Tibial nerve (tissue), 4 donors: Measurements from ENCODE around the gene DENND5B.
"Not testable (repeated sequence)": the region's sequence is repeated elsewhere in the genome, so short reads cannot be mapped to it uniquely, and the experiment has no call there.

Source experiments
- EP300 ChIP-seq, 2 donors: sonication (generic); formaldehyde crosslinking; IDR thresholded peaks; one replicate each; pipeline ENCODE4 v1.6.1; 2017; ENCODE audit warnings: antibody characterized with exemption in 2 of 2, mild to moderate bottlenecking in 1 of 2
- POLR2A ChIP-seq, 2 donors: fragments of 450-650 bp; IDR thresholded peaks; one replicate each; pipeline ENCODE4 v1.6.1; 2017; ENCODE audit warnings: antibody characterized with exemption in 2 of 2, mild to moderate bottlenecking in 2 of 2, moderate library complexity in 2 of 2
- TF ChIP-seq, protein P1 (sequence below), 5 experiments: fragments of 200-600 bp in 3 of 5; fragments of 450-650 bp in 2 of 5; sonication (generic) in 3 of 5; IDR thresholded peaks; one replicate each; pipeline ENCODE4 v1.5.1; 2016 to 2019; ENCODE audit warnings: antibody characterized with exemption in 5 of 5, mild to moderate bottlenecking in 3 of 5, moderate library complexity in 2 of 5

- TF ChIP-seq, protein P1, sequence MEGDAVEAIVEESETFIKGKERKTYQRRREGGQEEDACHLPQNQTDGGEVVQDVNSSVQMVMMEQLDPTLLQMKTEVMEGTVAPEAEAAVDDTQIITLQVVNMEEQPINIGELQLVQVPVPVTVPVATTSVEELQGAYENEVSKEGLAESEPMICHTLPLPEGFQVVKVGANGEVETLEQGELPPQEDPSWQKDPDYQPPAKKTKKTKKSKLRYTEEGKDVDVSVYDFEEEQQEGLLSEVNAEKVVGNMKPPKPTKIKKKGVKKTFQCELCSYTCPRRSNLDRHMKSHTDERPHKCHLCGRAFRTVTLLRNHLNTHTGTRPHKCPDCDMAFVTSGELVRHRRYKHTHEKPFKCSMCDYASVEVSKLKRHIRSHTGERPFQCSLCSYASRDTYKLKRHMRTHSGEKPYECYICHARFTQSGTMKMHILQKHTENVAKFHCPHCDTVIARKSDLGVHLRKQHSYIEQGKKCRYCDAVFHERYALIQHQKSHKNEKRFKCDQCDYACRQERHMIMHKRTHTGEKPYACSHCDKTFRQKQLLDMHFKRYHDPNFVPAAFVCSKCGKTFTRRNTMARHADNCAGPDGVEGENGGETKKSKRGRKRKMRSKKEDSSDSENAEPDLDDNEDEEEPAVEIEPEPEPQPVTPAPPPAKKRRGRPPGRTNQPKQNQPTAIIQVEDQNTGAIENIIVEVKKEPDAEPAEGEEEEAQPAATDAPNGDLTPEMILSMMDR (IDR thresholded peaks at IDR 0.05), result not testable (repeated sequence)
- TF ChIP-seq EP300, POLR2A (IDR thresholded peaks at IDR 0.05): not testable (repeated sequence)
Observed at GRCh38 chr12:31475610-31476009, 115.3 kb downstream of the DENND5B start.
